ENCODE measurements around the gene RPTOR.

GRCh38 chr17:80555266-80555665 lies 10.6 kb downstream of the RPTOR start:
- TF ChIP-seq CTCF (IDR thresholded peaks at IDR 0.05) = no peak
- TF ChIP-seq POLR2A (IDR thresholded peaks at IDR 0.05) = no peak
